Endothelial cell of umbilical vein (primary cell): ENCODE data around the gene PLEKHA4.

ENCODE experiments used
- EZH2 ChIP-seq: IDR thresholded peaks from 2 replicates; pipeline ENCODE4 v1.6.1; 2012; ENCODE audit warnings: borderline replicate concordance, low read depth, mild to moderate bottlenecking, moderate library complexity, low read length, inconsistent platforms; ENCODE audit not compliant: severe bottlenecking
- FOS ChIP-seq: IDR thresholded peaks from 2 replicates; pipeline ENCODE4 v1.6.1; 2011; ENCODE audit warnings: mild to moderate bottlenecking, low read length, moderate library complexity, borderline replicate concordance; ENCODE audit not compliant: insufficient read depth
- GATA2 ChIP-seq: IDR thresholded peaks from 2 replicates; pipeline ENCODE4 v1.7.0; 2011; ENCODE audit warnings: low read depth, mild to moderate bottlenecking, moderate library complexity, mixed read lengths, low read length; ENCODE audit not compliant: insufficient read length, insufficient read depth
- JUN ChIP-seq: IDR thresholded peaks from 2 replicates; pipeline ENCODE4 v1.6.1; 2011; ENCODE audit warnings: borderline replicate concordance, low read depth; ENCODE audit not compliant: insufficient read length, insufficient read depth
- MYC ChIP-seq: IDR thresholded peaks from one replicate; pipeline ENCODE4 v1.6.1; 2011; ENCODE audit warnings: mild to moderate bottlenecking, low read depth, low read length
- POLR2A ChIP-seq: IDR thresholded peaks from 2 replicates; pipeline ENCODE4 v1.6.1; 2012; ENCODE audit warnings: low read depth, mild to moderate bottlenecking, control low read depth, low read length
- POLR2AphosphoS5 ChIP-seq: IDR thresholded peaks from 2 replicates; pipeline ENCODE4 v1.6.1; 2012; ENCODE audit warnings: low read depth, mild to moderate bottlenecking, control low read depth, low read length, moderate library complexity; ENCODE audit not compliant: insufficient read depth
- TF ChIP-seq, protein P1 (sequence below), 2 donors: IDR thresholded peaks; 1 replicate in 1 of 2; 2 replicates in 1 of 2; pipeline ENCODE4 v1.5.1; 2011; ENCODE audit warnings: low read length in 2 of 2, mild to moderate bottlenecking in 2 of 2, moderate library complexity in 2 of 2, control low read depth in 1 of 2, inconsistent platforms in 1 of 2, low read depth in 1 of 2; ENCODE audit not compliant: insufficient read depth in 1 of 2; ENCODE audit errors: extremely low read depth in 1 of 2
- TF ChIP-seq, protein P2 (sequence below): IDR thresholded peaks from 2 replicates; pipeline ENCODE4 v1.6.1; 2011; ENCODE audit not compliant: insufficient read depth, insufficient read length

DNA sequence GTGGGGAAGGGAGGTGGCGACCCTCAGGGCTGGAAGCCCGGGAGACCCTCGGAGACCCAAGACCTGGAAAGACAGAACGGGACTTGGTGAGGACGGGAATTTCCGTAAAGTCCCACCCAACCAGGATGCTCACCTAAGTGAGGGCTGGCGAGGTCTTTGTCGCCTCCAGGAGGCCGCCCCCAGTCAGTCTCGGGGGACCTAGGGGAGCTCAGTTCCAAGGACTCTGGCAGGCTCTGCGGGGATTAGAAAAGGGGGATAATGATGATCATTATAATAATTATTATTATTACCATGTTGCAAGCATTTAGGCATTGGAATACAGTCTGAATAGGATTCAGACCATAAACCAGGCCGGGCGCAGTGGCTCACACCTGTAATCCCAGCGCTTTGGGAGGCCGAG, 23.0 kb downstream of the PLEKHA4 start:
- no peak for TF ChIP-seq JUN
- TF ChIP-seq, protein P1, sequence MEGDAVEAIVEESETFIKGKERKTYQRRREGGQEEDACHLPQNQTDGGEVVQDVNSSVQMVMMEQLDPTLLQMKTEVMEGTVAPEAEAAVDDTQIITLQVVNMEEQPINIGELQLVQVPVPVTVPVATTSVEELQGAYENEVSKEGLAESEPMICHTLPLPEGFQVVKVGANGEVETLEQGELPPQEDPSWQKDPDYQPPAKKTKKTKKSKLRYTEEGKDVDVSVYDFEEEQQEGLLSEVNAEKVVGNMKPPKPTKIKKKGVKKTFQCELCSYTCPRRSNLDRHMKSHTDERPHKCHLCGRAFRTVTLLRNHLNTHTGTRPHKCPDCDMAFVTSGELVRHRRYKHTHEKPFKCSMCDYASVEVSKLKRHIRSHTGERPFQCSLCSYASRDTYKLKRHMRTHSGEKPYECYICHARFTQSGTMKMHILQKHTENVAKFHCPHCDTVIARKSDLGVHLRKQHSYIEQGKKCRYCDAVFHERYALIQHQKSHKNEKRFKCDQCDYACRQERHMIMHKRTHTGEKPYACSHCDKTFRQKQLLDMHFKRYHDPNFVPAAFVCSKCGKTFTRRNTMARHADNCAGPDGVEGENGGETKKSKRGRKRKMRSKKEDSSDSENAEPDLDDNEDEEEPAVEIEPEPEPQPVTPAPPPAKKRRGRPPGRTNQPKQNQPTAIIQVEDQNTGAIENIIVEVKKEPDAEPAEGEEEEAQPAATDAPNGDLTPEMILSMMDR (IDR thresholded peaks at IDR 0.05; ENCODE audit: extremely low read depth in 1 of 2, insufficient read depth in 1 of 2, low read depth in 1 of 2, low read length in 2 of 2): no peak
- no peak for TF ChIP-seq EZH2
- no peak for TF ChIP-seq POLR2A
- TF ChIP-seq, protein P2, sequence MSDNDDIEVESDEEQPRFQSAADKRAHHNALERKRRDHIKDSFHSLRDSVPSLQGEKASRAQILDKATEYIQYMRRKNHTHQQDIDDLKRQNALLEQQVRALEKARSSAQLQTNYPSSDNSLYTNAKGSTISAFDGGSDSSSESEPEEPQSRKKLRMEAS: no peak
- TF ChIP-seq POLR2AphosphoS5: no peak
- TF ChIP-seq MYC: no peak
- no peak for TF ChIP-seq GATA2
- TF ChIP-seq FOS: no peak
